ENCODE measurements around the gene CNTNAP1. TPM values are rescaled to one million over a fixed set of nuclear protein-coding genes. Genes with fewer than 3 reads are reported as not detected.

CNTNAP1 gene
- 10 to 100 TPM in 1 of 2 donors, 1 to 10 TPM in 1; 9.0 to 10.3 TPM for total RNA-seq
- 6.0 TPM for polyA plus RNA-seq (ENCODE audit: insufficient read depth, low read depth, low replicate concordance)
- long read RNA-seq, donor 1, full-length matches to known transcripts, result 1 of 11 reads
- long read RNA-seq, donor 1, partial matches to known transcripts, result 10 of 11 reads
- long read RNA-seq, donor 1, other reads (novel, unspliced or antisense), result 0 of 11 reads
- long read RNA-seq, donor 2, partial matches to known transcripts, result 0 of 1 reads
- long read RNA-seq, donor 2, other reads (novel, unspliced or antisense), result 0 of 1 reads

- WGBS, 2 donors, result 8 to 14% methylated on average over 22 of the region's 22 CpGs
- H3K27me3 ChIP-seq, result no peaks in the 10 kb centered on the region
Observed at GRCh38 chr17:42681976-42682721, at the start of gene CNTNAP1. Gene CNTNAP1, plus strand, starts transcription at chr17:42682531. Its CDS starts 299 bp downstream, at chr17:42682830.

GRCh38 chr17:42632949-42633444 is 49.3 kb upstream of the CNTNAP1 start:
- no peaks in the 10 kb centered on the region for H3K36me3 ChIP-seq (ENCODE audit: low read depth, missing control alignments)
- 80 to 84% methylated on average over 9 of the region's 9 CpGs for WGBS, 2 donors
- no peak for DNase-seq
- TF ChIP-seq CTCF (IDR thresholded peaks at IDR 0.05), result no peak
- no peak for TF ChIP-seq POLR2A (IDR thresholded peaks at IDR 0.05)
- no peaks in the 10 kb centered on the region for H3K27me3 ChIP-seq
- no peaks in the 10 kb centered on the region for H3K9me3 ChIP-seq
- no peaks in the 10 kb centered on the region for H3K4me1 ChIP-seq
- H3K27ac ChIP-seq, result no peak overlapping the region
- H3K4me3 ChIP-seq, result no peak overlapping the region
- intact Hi-C loops (cut with DNase I; ENCODE audit: low total_unique reads), result no loop called here

More at GRCh38 chr17:42681976-42682721, at the start of gene CNTNAP1:
- TF ChIP-seq CTCF (IDR thresholded peaks at IDR 0.05) (no peak), POLR2A (IDR thresholded peaks at IDR 0.05) (no peak)
- H3K9me3 ChIP-seq, result no peaks in the 10 kb centered on the region
- no peaks in the 10 kb centered on the region for H3K36me3 ChIP-seq (ENCODE audit: low read depth, missing control alignments)
- H3K27ac ChIP-seq, result peak within 1 kb of the TSS; percentile 51 to 66
- H3K4me3 ChIP-seq, result peak within 1 kb of the TSS; percentile 6 to 55
- peak; percentile 69 for DNase-seq
- peaks cover 60% of the 10 kb centered on the region for H3K4me1 ChIP-seq
- intact Hi-C loops (cut with DNase I; ENCODE audit: low total_unique reads), result no loop called here

- intact Hi-C loops (cut with DNase I; ENCODE audit: low total_unique reads), result no loop called here
- DNase-seq, result no peak
- Histone ChIP-seq H3K4me3 (no peak overlapping the region), H3K27ac (no peak overlapping the region), H3K9me3 (no peaks in the 10 kb centered on the region), H3K4me1 (no peaks in the 10 kb centered on the region), H3K36me3 (ENCODE audit: low read depth, missing control alignments) (no peaks in the 10 kb centered on the region), H3K27me3 (no peaks in the 10 kb centered on the region)
- TF ChIP-seq POLR2A (IDR thresholded peaks at IDR 0.05) (no peak), CTCF (IDR thresholded peaks at IDR 0.05) (no peak)
- WGBS, 2 donors, result 86 to 93% methylated on average over 6 of the region's 7 CpGs
Observed at GRCh38 chr17:42639525-42640113, 42.7 kb upstream of the CNTNAP1 start.

- TF ChIP-seq CTCF (IDR thresholded peaks at IDR 0.05), result no peak
- no peak for TF ChIP-seq POLR2A (IDR thresholded peaks at IDR 0.05)
- no peak overlapping the region for H3K4me3 ChIP-seq
- no peaks in the 10 kb centered on the region for H3K36me3 ChIP-seq (ENCODE audit: low read depth, missing control alignments)
- H3K27me3 ChIP-seq, result no peaks in the 10 kb centered on the region
- H3K4me1 ChIP-seq, result no peaks in the 10 kb centered on the region
- DNase-seq, result no peak
- WGBS, 2 donors, result 90 to 92% methylated on average over 4 of the region's 4 CpGs
- no peaks in the 10 kb centered on the region for H3K9me3 ChIP-seq
- intact Hi-C loops (cut with DNase I; ENCODE audit: low total_unique reads), result no loop called here
- no peak overlapping the region for H3K27ac ChIP-seq
Observed at GRCh38 chr17:42640121-42640520, 42.2 kb upstream of the CNTNAP1 start.
